ENCODE results near the gene MOB1B.
"Not testable (repeated sequence)": the region's sequence is repeated elsewhere in the genome, so short reads cannot be mapped to it uniquely, and the experiment has no call there.

Gene MOB1B

GRCh38 chr4:71005025-71005424, 102.9 kb downstream of the MOB1B start:
- not testable (repeated sequence) for DNase-seq (ENCODE audit: low read depth in 2 of 2, low spot score in 1 of 2)

DNA sequence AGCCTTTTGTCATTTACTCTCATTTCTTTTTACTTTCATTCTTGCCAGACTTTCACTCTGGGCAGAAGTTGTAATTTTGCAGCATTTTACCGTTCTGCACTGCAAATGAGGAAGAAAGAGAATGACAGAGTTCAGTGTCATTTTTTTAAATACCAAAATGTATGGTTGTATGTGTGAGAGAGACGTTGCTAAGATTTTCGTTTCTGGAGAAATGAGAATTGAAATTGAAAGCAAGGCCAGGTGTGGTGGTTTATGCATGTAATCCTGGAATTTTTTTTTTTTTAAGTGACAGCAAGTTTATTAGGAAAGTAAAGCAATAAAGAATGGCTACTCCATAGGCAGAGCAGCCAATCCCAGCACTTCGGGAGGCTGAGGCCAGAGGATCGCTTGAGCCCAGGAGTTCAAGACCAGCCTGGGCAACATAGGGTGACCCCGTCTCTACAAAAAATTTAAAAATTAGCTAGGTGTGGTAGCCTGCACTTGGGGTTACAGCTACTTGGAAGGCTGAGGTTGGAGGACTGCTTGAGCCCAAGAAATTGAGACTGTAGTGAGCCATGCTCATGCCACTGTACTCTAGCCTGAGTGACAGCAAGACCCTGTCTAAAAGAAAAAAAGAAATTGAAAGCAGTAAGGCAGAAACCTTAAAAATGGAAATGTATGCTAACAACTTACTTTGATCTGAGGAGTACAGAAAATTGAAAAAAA, 104.2 kb downstream of the MOB1B start:
- no peak for DNase-seq (ENCODE audit: low read depth in 2 of 2, low spot score in 1 of 2)

DNA sequence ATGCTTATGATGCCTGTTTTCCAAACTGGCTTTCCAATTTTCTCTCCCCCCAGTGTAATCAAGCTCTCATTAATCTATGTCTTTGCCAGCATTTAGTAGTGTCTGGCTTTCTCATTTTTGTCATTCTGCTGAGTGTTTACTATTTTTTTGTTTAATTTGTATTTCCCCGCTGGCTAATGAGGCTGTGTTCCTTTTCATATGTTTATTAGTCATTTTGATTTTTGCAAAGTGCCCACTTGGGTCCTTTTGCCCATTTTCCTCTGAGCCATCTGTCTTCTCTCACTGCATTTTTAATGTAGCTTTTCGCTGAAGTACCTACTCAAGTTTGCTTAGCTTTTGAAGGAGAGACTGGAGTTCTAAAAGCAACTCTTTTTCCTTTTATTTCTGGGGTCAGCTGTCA, 106.0 kb downstream of the MOB1B start:
- DNase-seq (ENCODE audit: low read depth in 2 of 2, low spot score in 1 of 2), result no peak

GRCh38 chr4:71009086-71009485, 106.9 kb downstream of the MOB1B start:
- no peak for DNase-seq (ENCODE audit: low read depth in 2 of 2, low spot score in 1 of 2)

- DNase-seq (ENCODE audit: low read depth in 2 of 2, low spot score in 1 of 2), result no peak
Observed at GRCh38 chr4:71009890-71010588, 107.9 kb downstream of the MOB1B start.

GRCh38 chr4:71011451-71011850, 109.3 kb downstream of the MOB1B start:
- DNase-seq (ENCODE audit: low read depth in 2 of 2, low spot score in 1 of 2), result no peak

- DNase-seq (ENCODE audit: low read depth in 2 of 2, low spot score in 1 of 2), result not testable (repeated sequence)
Observed at GRCh38 chr4:71017391-71017790, 115.2 kb downstream of the MOB1B start.

- DNase-seq (ENCODE audit: low read depth in 2 of 2, low spot score in 1 of 2), result no peak
Observed at GRCh38 chr4:71020611-71021010, 118.4 kb downstream of the MOB1B start.

- DNase-seq (ENCODE audit: low read depth in 2 of 2, low spot score in 1 of 2), result no peak
Observed at GRCh38 chr4:71025654-71026053, 123.5 kb downstream of the MOB1B start.

GRCh38 chr4:71026086-71026485, 123.9 kb downstream of the MOB1B start:
- no peak for DNase-seq (ENCODE audit: low read depth in 2 of 2, low spot score in 1 of 2)

DNA sequence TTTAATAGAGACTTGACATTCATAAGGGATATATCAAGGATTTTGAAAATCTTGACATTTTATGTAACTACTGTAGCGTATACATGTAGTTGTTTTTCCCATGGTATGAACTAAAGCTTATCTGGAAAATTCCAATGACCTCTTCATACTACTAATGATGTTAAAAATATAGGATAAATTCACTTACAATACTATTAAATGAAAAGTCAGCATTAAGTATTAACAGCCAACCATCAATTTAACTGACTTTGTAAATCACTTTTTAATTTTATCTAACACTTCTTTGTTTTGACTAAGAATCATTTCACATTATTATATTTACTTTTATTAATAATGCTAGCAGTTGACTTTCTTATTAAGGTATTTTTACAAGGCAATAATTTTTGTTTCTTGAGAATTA, 125.4 kb downstream of the MOB1B start:
- no peak for DNase-seq (ENCODE audit: low read depth in 2 of 2, low spot score in 1 of 2)

DNA sequence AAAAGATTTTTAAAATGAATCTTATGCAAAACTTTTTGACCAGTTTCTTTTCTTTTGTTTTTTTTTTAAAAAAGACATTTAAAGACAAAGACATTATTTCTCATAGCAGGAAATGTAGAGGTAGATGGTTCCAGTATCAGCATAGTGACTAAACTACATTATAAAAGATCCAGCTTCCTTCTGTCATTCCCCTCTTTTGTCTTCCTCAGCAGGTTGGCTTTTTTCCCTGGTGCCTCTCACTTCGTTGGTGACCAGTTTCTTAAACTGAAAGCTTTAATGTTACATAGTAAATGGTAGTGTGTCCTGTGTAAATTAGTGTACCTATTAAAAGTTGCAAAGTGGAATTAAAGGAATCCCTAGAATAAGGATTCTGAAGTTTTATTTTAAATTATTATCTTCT, 127.3 kb downstream of the MOB1B start:
- no peak for DNase-seq (ENCODE audit: low read depth in 2 of 2, low spot score in 1 of 2)

GRCh38 chr4:71032106-71032505, 129.9 kb downstream of the MOB1B start:
- not testable (repeated sequence) for DNase-seq (ENCODE audit: low read depth in 2 of 2, low spot score in 1 of 2)

All from stimulated activated CD8-positive, alpha-beta memory T cell treated with anti-CD3 and anti-CD28 coated beads, Interleukin-4, amount 100 ng/mL, for 1 hour (primary cell).